IMR-90 (cell line): ENCODE measurements around the gene AMOTL2. TPM values are rescaled to one million over a fixed set of nuclear protein-coding genes. Genes with fewer than 3 reads are reported as not detected.

Source experiments
- ATAC-seq: fragments of 200-7000 bp; cut with Tn5 transposase; 2 replicates; pipeline ENCODE4 v1.9.1; 2020; ENCODE audit warnings: low read depth, mild to moderate bottlenecking, moderate library complexity
- BruUV-seq: library from RNA; stranded (reverse); fragments of 400-500 nt; replicated peaks from 2 replicates; lab custom pipeline; 2021; lab: Mats Ljungman, UMichigan
- CTCF ChIA-PET: fragments of 300-600 bp; formaldehyde crosslinking; extraction: SDS; loops from one replicate; lab custom pipeline; 2021; ENCODE audit warnings: antibody characterized with exemption; lab: Yijun Ruan, JAX
- POLR2A ChIA-PET: fragments of 300-600 bp; sonication (Branson Sonifier 250); formaldehyde crosslinking; loops from one replicate; lab custom pipeline; 2022; ENCODE audit warnings: antibody characterized with exemption; ENCODE audit not compliant: unreplicated experiment; lab: Charles Lee
- DNase-seq: peaks from one replicate; pipeline ENCODE4 v3.0.0; 2013
- H2AFZ ChIP-seq: replicated peaks from 2 replicates; pipeline ENCODE3; 2013; ENCODE audit warnings: low read length, mild to moderate bottlenecking; ENCODE audit not compliant: poor library complexity
- H2AK5ac ChIP-seq: 2 replicates; pipeline ENCODE4 v1.6.1; 2013; ENCODE audit warnings: low read depth, low read length, inconsistent platforms
- H2AK9ac ChIP-seq: replicated peaks from 2 replicates; pipeline ENCODE3; 2013; ENCODE audit warnings: mild to moderate bottlenecking, low read depth, low read length, moderate library complexity; ENCODE audit not compliant: poor library complexity
- H2BK120ac ChIP-seq: 2 replicates; pipeline ENCODE4 v1.6.1; 2013; ENCODE audit warnings: low read depth, low read length, inconsistent platforms
- H2BK15ac ChIP-seq: 3 replicates; pipeline ENCODE4 v1.6.1; 2013; ENCODE audit warnings: low read depth, low read length, inconsistent platforms
- H2BK20ac ChIP-seq: 2 replicates; pipeline ENCODE4 v1.6.1; 2013; ENCODE audit warnings: low read depth, mild to moderate bottlenecking, inconsistent platforms, low read length, moderate library complexity
- H2BK5ac ChIP-seq: 2 replicates; pipeline ENCODE4 v1.6.1; 2013; ENCODE audit warnings: mild to moderate bottlenecking, low read depth, low read length, inconsistent platforms; ENCODE audit not compliant: poor library complexity, severe bottlenecking
- H3K14ac ChIP-seq: replicated peaks from 2 replicates; pipeline ENCODE4 v1.6.1; 2013; ENCODE audit warnings: low read depth, low read length, inconsistent platforms
- H3K18ac ChIP-seq: 2 replicates; pipeline ENCODE4 v1.6.1; 2013; ENCODE audit warnings: low read depth, low read length, control low read depth
- H3K23ac ChIP-seq: 2 replicates; pipeline ENCODE4 v1.6.1; 2013; ENCODE audit warnings: low read depth, low read length, inconsistent platforms
- H3K27ac ChIP-seq: 2 replicates; pipeline ENCODE4 v1.5.1; 2013; ENCODE audit warnings: mild to moderate bottlenecking, control low read depth, low read length; ENCODE audit not compliant: insufficient read depth
- H3K27me3 ChIP-seq: 2 replicates; pipeline ENCODE4 v1.6.1; 2013; ENCODE audit warnings: low read length; ENCODE audit not compliant: control insufficient read depth, insufficient read depth
- H3K36me3 ChIP-seq: 2 replicates; pipeline ENCODE4 v1.6.1; 2013; ENCODE audit warnings: low read length, mixed read lengths; ENCODE audit not compliant: control insufficient read depth, insufficient read depth
- H3K4ac ChIP-seq: 2 replicates; pipeline ENCODE4 v1.6.1; 2013; ENCODE audit warnings: low read depth, low read length, inconsistent platforms
- H3K4me1 ChIP-seq: 2 replicates; pipeline ENCODE4 v1.6.1; 2013; ENCODE audit warnings: low read length, mixed read lengths; ENCODE audit not compliant: control insufficient read depth, insufficient read depth
- H3K4me2 ChIP-seq: 2 replicates; pipeline ENCODE4 v1.6.1; 2013; ENCODE audit warnings: low read depth, mild to moderate bottlenecking, control low read depth, low read length, moderate library complexity
- H3K4me3 ChIP-seq: 2 replicates; pipeline ENCODE4 v1.5.1; 2013; ENCODE audit warnings: low read depth, mild to moderate bottlenecking, control low read depth, low read length, moderate library complexity; ENCODE audit not compliant: insufficient read depth
- H3K56ac ChIP-seq: 2 replicates; pipeline ENCODE4 v1.6.1; 2013; ENCODE audit warnings: low read length, inconsistent platforms; ENCODE audit not compliant: insufficient read depth; ENCODE audit errors: extremely low read depth
- H3K79me1 ChIP-seq, 2 experiments: 2 replicates each; pipeline ENCODE4 v1.6.1; 2013; ENCODE audit warnings: low read length in 2 of 2, inconsistent platforms in 1 of 2, low read depth in 1 of 2
- H3K9ac ChIP-seq: 2 replicates; pipeline ENCODE4 v1.6.1; 2013; ENCODE audit warnings: low read depth, low read length, control low read depth
- H3K9me1 ChIP-seq: 2 replicates; pipeline ENCODE4 v1.6.1; 2013; ENCODE audit warnings: low read length, inconsistent platforms; ENCODE audit not compliant: insufficient read depth
- H3K9me3 ChIP-seq: 2 replicates; pipeline ENCODE4 v1.6.1; 2013; ENCODE audit warnings: low read length; ENCODE audit not compliant: control insufficient read depth, insufficient read depth
- H4K20me1 ChIP-seq: 2 replicates; pipeline ENCODE4 v1.6.1; 2013; ENCODE audit warnings: low read length, inconsistent platforms; ENCODE audit not compliant: insufficient read depth
- H4K5ac ChIP-seq: 2 replicates; pipeline ENCODE4 v1.6.1; 2013; ENCODE audit warnings: mild to moderate bottlenecking, low read depth, low read length, control low read depth
- H4K8ac ChIP-seq, 2 experiments: 2 replicates each; pipeline ENCODE4 v1.6.1; 2013; ENCODE audit warnings: low read depth in 2 of 2, low read length in 2 of 2, control low read depth in 1 of 2, inconsistent platforms in 1 of 2
- H4K91ac ChIP-seq: 2 replicates; pipeline ENCODE4 v1.6.1; 2013; ENCODE audit warnings: low read depth, low read length, inconsistent platforms; ENCODE audit not compliant: insufficient read depth
- CEBPB ChIP-seq: IDR thresholded peaks from 2 replicates; pipeline ENCODE4 v1.6.1; 2012; ENCODE audit warnings: low read depth, low read length, improper control_type of control experiment
- CHD1 ChIP-seq: IDR thresholded peaks from 2 replicates; pipeline ENCODE4 v1.6.1; 2012; ENCODE audit warnings: low read depth, low read length, improper control_type of control experiment
- ELK1 ChIP-seq: fragments of 150-350 bp; IDR thresholded peaks from 2 replicates; pipeline ENCODE4 v1.6.1; 2016; ENCODE audit warnings: low read depth, mild to moderate bottlenecking, low read length, moderate library complexity, borderline replicate concordance
- MXI1 ChIP-seq: IDR thresholded peaks from 2 replicates; pipeline ENCODE4 v1.6.1; 2012; ENCODE audit warnings: low read depth, mild to moderate bottlenecking, low read length, moderate library complexity, borderline replicate concordance
- NFE2L2 ChIP-seq: fragments of 150-350 bp; IDR thresholded peaks from 2 replicates; pipeline ENCODE4 v1.6.1; 2016; ENCODE audit warnings: low read depth, mild to moderate bottlenecking, low read length
- POLR2A ChIP-seq: IDR thresholded peaks from 2 replicates; pipeline ENCODE4 v1.6.1; 2012; ENCODE audit warnings: mild to moderate bottlenecking, low read depth, low read length
- RCOR1 ChIP-seq: IDR thresholded peaks from 2 replicates; pipeline ENCODE4 v1.6.1; 2012; ENCODE audit warnings: mild to moderate bottlenecking, low read length, improper control_type of control experiment; ENCODE audit not compliant: insufficient replicate concordance
- USF2 ChIP-seq: fragments of 150-350 bp; IDR thresholded peaks from 2 replicates; pipeline ENCODE4 v1.6.1; 2017; ENCODE audit warnings: mild to moderate bottlenecking, antibody characterized with exemption, low read length, low read depth
- WGBS, 2 experiments: methylation state at CpG; one replicate each; pipeline versions ENCODE4 v1.1.5 to v1.1.7; 2013; ENCODE audit warnings: missing lambda C conversion rate in 2 of 2; ENCODE audit not compliant: insufficient read length in 1 of 2; ENCODE audit errors: extremely low coverage in 2 of 2; 5-methylcytosine and 5-hydroxymethylcytosine counted together
- dilution Hi-C: fragments of 300-500 bp; cut with HindIII; formaldehyde crosslinking; loops from one replicate; pipeline ENCODE4 v1.14.3; 2018; ENCODE audit warnings: low sequenced_read_pairs; ENCODE audit not compliant: unreplicated experiment
- in situ Hi-C: fragments of 300-500 bp; cut with MboI; formaldehyde crosslinking; loops from 3 replicates; pipeline ENCODE4 v1.14.3; 2019; ENCODE audit warnings: low sequenced_read_pairs, inconsistent platforms, mixed read lengths
- intact Hi-C: fragments of 100-400 bp; cut with micrococcal nuclease; formaldehyde crosslinking; loops from 2 replicates; pipeline ENCODE4 v1.10.0; 2022
- polyA plus RNA-seq, 3 experiments: library from polyadenylated mRNA; depleted of rRNA; stranded (reverse); fragments of >200 nt; gene quantifications; 2 replicates each; pipeline ENCODE4 v1.2.3, GENCODE V29; 2012; ENCODE audit warnings: low replicate concordance in 1 of 3
- total RNA-seq: library from RNA; depleted of rRNA; stranded (reverse); fragments of >200 nt; gene quantifications from 2 replicates; pipeline ENCODE4 v1.2.3, GENCODE V29; 2012

AMOTL2 gene
- total and polyA plus RNA-seq, 2 of the 4 experiments (the other 2 are of a cell fraction), result 162 to 176 TPM

- DNase-seq (peak; percentile 30), ATAC-seq (no peak)
- peak overlapping the region; percentile 76 for H3K4me3 ChIP-seq
- intact Hi-C loops, result loop anchor here (5.0 kb wide), 1 partner anchor 75 kb away; no protein-coding TSS in a partner anchor
- peaks cover 10% of the 10 kb centered on the region for H3K9me1 ChIP-seq
- peaks cover 46% of the 10 kb centered on the region for H3K36me3 ChIP-seq
- peaks cover 62% of the 10 kb centered on the region for H4K20me1 ChIP-seq
- peak overlapping the region; percentile 97 for H4K91ac ChIP-seq
- peak overlapping the region; percentile 95 for H2AK5ac ChIP-seq
- peak overlapping the region; percentile 85 for H3K18ac ChIP-seq
- peaks cover 42% of the 10 kb centered on the region for H3K4me1 ChIP-seq
- H3K23ac ChIP-seq, result peak overlapping the region; percentile 99
- in situ Hi-C loops, result no loop called here
- H2BK15ac ChIP-seq, result peak overlapping the region; percentile 68; the same call in 1 of the 3 replicates
- ChIA-PET CTCF (interaction anchor here (1.5 kb wide), 1 partner anchor 44 kb away, joined by 3 read pairs; no protein-coding TSS in a partner anchor), POLR2A (interaction anchor here (0.6 to 1.4 kb wide), 11 partner anchors 8 to 106 kb away, joined by 3 to 8 read pairs (median 4); no protein-coding TSS in a partner anchor)
- no peaks in the 10 kb centered on the region for H3K9me3 ChIP-seq
- H3K14ac ChIP-seq, result peak overlapping the region; percentile 99
- H3K4me2 ChIP-seq, result peak overlapping the region; percentile 93
- H3K56ac ChIP-seq, result peak overlapping the region; percentile 99
- peak overlapping the region; percentile 99 for H3K4ac ChIP-seq
- TF ChIP-seq POLR2A, result peak; percentile 0
- no peak for TF ChIP-seq CEBPB
- no peak for TF ChIP-seq MXI1
- TF ChIP-seq CHD1, result 0 out of 2 replicates have a peak, but pooled peaks have one; percentile 1
- no peak for TF ChIP-seq ELK1
- TF ChIP-seq USF2, result no peak
- TF ChIP-seq NFE2L2, result no peak
- TF ChIP-seq RCOR1, result no peak
- peak overlapping the region; percentile 98 for H2BK5ac ChIP-seq
- H4K5ac ChIP-seq, result peak overlapping the region; percentile 88
- no CpG with 5 or more reads among the region's 9 CpGs for WGBS, 2 experiments
- peak overlapping the region; percentile 93 for H3K9ac ChIP-seq
- H2BK120ac ChIP-seq, result peak overlapping the region; percentile 86
- peak overlapping the region; percentile 73 to 95 for H4K8ac ChIP-seq
- peaks cover 6 to 46% of the 10 kb centered on the region in 2 experiments; a peak in 3 of 4 replicates for H3K79me1 ChIP-seq
- peak overlapping the region; percentile 46 for H2BK20ac ChIP-seq
- dilution Hi-C loops, result no loop called here
- peak overlapping the region; percentile 99 for H3K27ac ChIP-seq
- no peaks in the 10 kb centered on the region for H3K27me3 ChIP-seq
- BruUV-seq, result TSS peak; percentile 48
- H2AK9ac ChIP-seq, result peak overlapping the region; percentile 86
- H2AFZ ChIP-seq, result peak overlapping the region; percentile 37
Observed at GRCh38 chr3:134372396-134373270, 1.6 kb downstream of the AMOTL2 start.
